Measurements from ENCODE around the gene FBXO8.

DNA sequence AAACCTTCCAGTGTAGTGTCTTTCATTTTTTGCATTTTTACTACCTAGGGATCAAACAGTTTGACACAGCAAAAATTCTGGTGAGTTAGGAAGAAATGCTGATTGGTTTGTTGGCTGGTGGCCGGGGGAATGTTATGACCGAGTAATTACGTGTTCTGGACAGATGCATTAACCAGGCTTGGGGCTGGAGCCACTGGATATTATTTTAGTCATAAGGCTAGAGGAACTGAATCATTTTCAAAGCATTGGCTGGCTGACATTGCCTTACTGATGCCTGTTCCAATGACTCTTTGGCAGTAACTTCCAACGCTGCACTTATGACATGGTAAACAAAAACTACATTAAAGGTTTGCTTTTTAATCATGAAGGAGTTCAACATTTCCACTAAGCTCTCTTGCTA, 84.6 kb downstream of the FBXO8 start:
- TF ChIP-seq, protein P1, sequence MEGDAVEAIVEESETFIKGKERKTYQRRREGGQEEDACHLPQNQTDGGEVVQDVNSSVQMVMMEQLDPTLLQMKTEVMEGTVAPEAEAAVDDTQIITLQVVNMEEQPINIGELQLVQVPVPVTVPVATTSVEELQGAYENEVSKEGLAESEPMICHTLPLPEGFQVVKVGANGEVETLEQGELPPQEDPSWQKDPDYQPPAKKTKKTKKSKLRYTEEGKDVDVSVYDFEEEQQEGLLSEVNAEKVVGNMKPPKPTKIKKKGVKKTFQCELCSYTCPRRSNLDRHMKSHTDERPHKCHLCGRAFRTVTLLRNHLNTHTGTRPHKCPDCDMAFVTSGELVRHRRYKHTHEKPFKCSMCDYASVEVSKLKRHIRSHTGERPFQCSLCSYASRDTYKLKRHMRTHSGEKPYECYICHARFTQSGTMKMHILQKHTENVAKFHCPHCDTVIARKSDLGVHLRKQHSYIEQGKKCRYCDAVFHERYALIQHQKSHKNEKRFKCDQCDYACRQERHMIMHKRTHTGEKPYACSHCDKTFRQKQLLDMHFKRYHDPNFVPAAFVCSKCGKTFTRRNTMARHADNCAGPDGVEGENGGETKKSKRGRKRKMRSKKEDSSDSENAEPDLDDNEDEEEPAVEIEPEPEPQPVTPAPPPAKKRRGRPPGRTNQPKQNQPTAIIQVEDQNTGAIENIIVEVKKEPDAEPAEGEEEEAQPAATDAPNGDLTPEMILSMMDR (IDR thresholded peaks at IDR 0.05; ENCODE audit: low read depth, low read length, poor library complexity, severe bottlenecking): no peak
- TF ChIP-seq EZH2phosphoT487 (IDR thresholded peaks at IDR 0.05; ENCODE audit: borderline replicate concordance, low read length): no peak
